ENCODE data around the gene CHRNB1.
"Not testable (repeated sequence)": the region's sequence is repeated elsewhere in the genome, so short reads cannot be mapped to it uniquely, and the experiment has no call there.

CHRNB1 gene

DNA sequence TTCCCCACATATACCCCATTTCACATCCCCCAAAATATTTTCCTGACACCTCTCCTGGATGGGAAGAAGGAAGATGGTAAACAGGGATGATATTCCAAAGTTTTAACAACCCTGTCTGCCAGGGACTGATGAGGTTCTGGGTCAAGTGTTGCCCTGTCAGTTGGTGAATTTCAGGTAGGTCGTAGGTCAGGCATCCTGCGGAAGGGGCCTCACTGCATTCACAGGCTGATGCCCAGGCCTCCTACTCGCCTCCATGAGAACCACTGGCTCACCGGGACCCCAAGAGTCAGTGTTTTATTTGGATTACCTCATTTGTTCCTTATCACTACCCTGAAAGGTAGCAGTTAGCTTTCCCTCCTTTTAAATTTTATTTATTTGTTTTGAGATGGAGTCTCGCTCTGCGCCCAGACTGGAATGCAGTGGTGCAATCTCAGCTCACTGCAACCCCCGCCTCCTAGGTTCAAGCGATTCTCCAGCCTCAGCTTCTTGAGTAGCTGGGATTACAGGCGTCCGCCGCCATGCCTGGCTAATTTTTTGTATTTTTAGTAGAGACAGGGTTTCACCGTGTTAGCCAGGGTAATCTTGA lies 24.0 kb downstream of the CHRNB1 start:
- no peak for DNase-seq

- not testable (repeated sequence) for DNase-seq
These were observed 25.0 kb downstream of the CHRNB1 start for GRCh38 chr17:7469843-7470242.

DNA sequence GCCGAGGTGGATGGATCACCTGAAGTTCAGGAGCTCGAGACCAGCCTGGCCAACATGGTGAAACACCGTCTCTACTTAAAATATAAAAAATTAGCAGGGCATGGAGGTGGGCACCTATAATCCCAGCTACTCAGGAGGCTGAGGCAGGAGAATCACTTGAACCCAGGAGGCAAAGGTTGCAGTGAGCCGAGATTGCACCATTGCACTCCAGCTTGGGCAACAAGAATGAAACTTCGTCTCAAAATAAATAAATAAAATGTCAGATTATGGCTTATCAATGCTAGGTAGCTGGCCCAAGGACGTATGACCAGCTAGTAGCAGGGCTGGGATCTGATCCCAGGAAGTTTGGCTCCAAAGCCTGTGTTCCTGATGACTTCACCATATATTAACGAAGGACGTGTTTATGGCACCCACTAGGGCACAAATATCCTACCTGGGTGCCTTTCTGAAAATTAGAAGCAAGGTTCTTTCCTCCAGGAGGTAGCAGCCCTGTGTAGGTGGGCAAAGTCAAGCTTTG lies 25.7 kb downstream of the CHRNB1 start:
- not testable (repeated sequence) for DNase-seq

GRCh38 chr17:7471729-7472128 lies 26.9 kb downstream of the CHRNB1 start:
- no peak for DNase-seq

GRCh38 chr17:7474767-7475166 lies 29.9 kb downstream of the CHRNB1 start:
- not testable (repeated sequence) for DNase-seq

DNA sequence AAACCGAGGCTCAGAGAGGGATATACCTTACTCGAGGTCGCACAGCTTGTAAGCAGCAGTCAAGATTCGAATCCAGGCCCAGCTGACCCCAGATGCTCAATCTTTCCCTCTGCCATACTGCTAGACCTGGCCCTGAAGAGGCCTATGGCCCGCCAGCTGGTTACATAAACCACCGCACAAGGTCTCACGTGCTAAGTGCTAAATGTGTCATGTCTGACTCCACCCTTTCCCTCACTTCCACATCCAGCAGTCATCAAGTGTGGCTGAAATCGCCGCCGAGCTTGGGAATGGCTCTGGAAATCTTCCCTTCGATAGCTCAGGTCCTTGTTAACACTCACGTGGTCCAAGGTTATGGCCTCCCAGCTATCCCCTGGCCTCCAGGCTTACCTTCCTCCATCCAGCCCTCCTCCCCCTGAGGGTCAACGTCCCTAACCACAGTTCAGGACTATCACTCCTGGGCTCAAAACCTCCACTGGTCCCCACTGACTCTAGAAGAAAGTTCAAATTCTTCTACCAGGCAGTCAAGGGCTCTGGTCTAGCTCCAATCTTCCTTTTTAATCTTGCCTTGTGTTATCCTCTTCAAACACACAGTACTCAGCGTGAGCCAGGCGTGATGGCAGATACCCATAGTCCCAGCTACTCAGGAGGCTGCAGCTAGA lies 31.0 kb downstream of the CHRNB1 start:
- DNase-seq, result no peak

DNA sequence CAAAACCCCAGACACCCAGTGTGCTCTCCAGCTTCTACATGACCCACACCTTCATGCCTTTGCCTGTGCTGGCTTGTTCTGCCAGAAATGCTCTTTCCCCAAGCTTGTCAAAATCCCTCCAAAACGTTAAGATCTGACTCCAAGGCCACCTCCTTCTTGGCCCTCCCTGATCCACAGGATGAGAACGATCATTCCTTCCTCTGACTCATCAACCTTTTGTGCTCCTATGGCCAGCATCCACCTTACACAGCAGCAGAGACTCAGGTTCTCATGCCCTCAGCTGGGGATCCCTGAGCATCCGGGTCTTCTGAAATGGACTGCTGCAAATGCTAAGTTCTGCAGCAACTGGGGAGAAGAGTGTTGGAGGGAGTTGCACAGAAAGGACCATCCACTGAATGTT lies 31.6 kb downstream of the CHRNB1 start:
- DNase-seq, result no peak

DNA sequence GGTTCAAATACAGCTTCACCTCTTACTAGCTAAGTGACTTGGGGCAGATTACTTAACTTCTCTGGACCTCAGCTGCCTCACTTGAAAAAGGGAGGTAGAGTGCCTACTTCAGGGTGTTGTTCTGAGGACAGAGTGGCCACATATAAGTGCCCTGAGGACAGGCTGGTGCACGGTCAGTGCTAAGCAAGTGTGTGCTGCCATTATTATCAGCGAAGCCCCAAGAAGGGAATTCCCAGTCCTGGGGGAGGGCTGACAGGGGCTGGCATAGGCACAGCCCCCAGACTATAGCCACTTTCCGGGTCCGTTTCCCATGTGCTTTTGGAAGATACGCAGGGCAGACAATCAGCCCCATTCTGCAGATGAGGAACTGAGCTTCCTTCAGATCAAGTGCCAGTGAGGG lies 32.1 kb downstream of the CHRNB1 start:
- no peak for DNase-seq

GRCh38 chr17:7477392-7478275 lies 32.8 kb downstream of the CHRNB1 start:
- DNase-seq, result peak in 1 of 2 experiments; percentile 23

- peak; percentile 58 for DNase-seq
These were observed 33.7 kb downstream of the CHRNB1 start for GRCh38 chr17:7478276-7479212.

- DNase-seq, result peak; percentile 49 to 58
These were observed 34.6 kb downstream of the CHRNB1 start, which contains the start of gene ZBTB4 for GRCh38 chr17:7479213-7480088. Gene ZBTB4 (minus strand): TSS chr17:7479631. CDS start chr17:7466801, 12,830 bp downstream.

- DNase-seq, result no peak
These were observed 35.2 kb downstream of the CHRNB1 start for GRCh38 chr17:7480089-7480384.

DNA sequence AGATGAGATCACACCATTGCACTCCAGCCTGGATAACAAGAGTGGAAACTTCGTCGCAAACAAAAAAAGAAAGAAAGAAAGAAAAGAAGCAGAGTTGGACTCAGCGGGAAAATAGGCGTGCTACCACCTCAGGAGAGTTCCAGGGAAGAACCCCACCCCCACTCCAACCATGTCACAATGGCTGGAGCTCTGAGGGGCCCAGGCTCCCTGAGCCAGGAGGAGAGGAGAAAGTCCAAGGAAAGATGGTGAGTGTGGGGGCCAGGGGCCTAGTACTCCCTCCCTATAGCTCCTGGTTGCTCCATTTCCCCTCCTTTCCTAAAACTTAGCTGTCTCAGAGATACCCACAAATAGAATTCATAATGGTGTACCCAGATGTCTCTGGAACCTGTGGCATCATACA lies 36.4 kb downstream of the CHRNB1 start, which contains the start of gene SLC35G6:
Gene SLC35G6, plus strand, starts transcription at position 172 of the 400 bp plus-strand sequence. Its CDS starts 71 bp downstream, at position 243.
- not testable (repeated sequence) for DNase-seq

GRCh38 chr17:7481842-7482741 lies 37.2 kb downstream of the CHRNB1 start:
- not testable (repeated sequence) for DNase-seq

DNA sequence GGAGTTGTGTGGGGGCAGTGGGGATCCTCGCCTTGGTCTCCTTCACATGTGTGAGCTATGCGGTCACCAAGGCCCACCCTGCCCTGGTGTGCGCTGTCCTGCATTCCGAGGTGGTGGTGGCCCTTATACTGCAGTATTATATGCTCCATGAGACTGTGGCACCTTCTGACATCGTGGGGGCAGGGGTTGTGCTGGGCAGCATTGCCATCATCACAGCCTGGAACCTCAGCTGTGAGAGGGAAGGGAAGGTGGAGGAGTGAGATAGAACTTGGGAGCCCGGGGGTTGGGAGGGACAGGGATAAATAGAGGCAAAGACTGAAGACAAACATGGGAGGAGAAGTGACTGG lies 37.9 kb downstream of the CHRNB1 start:
- DNase-seq, result not testable (repeated sequence)

DNA sequence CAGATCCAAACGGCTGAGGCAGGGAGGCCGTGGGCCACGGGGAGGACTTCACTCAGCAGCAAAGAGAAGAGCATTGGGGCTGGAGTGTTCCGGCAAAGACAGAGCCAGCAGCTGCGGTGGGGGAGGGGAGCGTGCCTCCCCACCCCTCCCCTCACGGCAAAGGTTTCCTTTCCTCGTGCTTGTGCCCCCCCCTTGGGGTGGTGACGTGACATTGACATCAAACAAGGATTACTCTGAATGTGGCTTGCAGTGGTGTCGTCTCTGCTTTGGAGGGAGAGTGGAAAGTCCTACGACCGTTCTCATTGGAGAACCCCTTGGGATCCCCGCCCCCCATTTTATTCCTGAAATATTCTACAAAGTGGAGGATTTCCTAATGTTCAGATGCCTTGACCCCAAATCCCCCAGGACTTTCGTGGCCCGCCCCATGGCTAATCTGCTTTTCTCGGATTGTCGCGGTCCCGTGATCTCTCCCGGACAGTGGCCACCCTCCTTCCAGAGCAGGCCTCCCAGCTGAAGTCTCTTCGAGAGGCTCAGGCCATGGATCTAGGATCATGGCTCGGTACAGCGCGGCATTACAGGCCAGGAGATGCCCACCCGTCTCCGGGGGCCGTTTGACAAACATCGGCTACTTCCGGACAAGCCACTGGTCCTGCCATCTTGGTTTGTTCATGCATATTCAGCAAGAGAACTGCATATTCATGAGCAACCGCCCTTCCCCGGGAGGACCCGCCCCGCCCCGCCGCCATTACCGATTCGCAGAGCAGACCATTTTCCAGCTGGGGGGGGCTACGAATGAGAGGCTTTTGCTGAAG lies 38.6 kb downstream of the CHRNB1 start:
- DNase-seq, result peak; percentile 96

- peak; percentile 96 for DNase-seq
These were observed 39.4 kb downstream of the CHRNB1 start, which contains the start of gene POLR2A for GRCh38 chr17:7484067-7484918. Gene POLR2A (plus strand): TSS chr17:7484366.

GRCh38 chr17:7484919-7485377 lies 40.1 kb downstream of the CHRNB1 start:
- no peak for DNase-seq

All from activated CD4-positive, alpha-beta T cell treated with anti-CD3 and anti-CD28 coated beads, Interleukin-2, amount 50 U/mL, for 48 hours (primary cell).